Measurements from ENCODE around the gene TRAPPC10.

DNA sequence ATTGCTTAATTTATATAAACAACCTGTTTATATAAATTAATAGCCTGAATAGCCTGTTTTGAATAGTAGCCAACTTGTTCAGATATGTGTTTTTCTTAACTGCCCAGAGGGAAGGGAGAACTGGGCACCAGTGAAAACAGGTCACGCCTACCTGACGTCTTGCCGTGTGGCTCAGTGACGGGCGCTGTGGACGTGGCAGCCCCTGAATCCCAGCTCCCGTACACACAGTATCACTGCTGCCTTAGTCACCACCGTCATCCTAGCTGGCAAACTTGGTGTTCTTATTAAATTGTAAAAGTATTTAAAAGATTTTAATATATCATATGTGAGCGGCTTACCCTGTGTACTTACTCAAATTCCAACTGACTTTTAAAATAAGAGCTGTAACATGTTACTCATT lies 35.4 kb upstream of the TRAPPC10 start:
- TF ChIP-seq EZH2 (IDR thresholded peaks at IDR 0.05; ENCODE audit: insufficient read depth, poor library complexity, severe bottlenecking) = no peak
- no peak for TF ChIP-seq EZH2phosphoT487 (IDR thresholded peaks at IDR 0.05; ENCODE audit: insufficient read depth, low read depth)

Measured in GM23248 (cell line).